ENCODE measurements around the gene SLC27A4. TPM values are rescaled to one million over a fixed set of nuclear protein-coding genes. Genes with fewer than 3 reads are reported as not detected.
A peak's percentile ranks its signal among the peaks of the same experiment; 100 is the strongest.

Gene SLC27A4
- total RNA-seq, 1 experiment from 2014 or later = 17.0 TPM

DNA sequence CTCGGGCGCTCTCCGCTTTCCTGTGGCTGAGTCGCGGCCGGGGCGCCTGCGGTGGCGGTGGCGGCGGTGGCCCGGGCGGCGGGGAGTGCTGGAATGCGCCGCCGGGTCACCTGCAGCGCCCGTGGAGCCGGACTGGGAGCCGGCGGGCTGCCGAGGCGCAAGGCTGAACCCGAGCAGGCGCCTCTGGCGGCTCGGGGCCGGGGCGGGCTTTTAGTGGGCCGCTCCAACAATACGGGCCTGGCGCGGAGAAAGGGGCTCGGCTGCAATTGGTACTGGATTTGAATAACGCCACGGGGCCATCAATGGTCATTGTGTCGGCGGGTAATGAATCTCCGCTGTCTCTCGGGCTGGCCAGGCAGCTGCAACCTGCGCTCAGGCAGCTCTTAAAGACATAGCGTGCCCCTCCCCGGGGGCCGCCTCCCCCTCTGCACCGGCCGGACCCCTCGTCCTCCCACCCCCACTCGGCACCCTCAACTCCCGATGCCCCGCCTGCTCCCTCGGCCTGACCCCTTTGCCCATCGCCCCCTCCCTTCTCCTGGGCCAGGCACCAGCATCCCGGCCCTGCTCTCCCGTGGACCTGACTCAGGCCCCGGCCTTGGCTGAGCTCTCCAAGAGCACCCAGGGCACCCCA is 52.9 kb downstream of the SLC27A4 start:
- TF ChIP-seq, protein P1, sequence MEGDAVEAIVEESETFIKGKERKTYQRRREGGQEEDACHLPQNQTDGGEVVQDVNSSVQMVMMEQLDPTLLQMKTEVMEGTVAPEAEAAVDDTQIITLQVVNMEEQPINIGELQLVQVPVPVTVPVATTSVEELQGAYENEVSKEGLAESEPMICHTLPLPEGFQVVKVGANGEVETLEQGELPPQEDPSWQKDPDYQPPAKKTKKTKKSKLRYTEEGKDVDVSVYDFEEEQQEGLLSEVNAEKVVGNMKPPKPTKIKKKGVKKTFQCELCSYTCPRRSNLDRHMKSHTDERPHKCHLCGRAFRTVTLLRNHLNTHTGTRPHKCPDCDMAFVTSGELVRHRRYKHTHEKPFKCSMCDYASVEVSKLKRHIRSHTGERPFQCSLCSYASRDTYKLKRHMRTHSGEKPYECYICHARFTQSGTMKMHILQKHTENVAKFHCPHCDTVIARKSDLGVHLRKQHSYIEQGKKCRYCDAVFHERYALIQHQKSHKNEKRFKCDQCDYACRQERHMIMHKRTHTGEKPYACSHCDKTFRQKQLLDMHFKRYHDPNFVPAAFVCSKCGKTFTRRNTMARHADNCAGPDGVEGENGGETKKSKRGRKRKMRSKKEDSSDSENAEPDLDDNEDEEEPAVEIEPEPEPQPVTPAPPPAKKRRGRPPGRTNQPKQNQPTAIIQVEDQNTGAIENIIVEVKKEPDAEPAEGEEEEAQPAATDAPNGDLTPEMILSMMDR (conservative IDR thresholded peaks at IDR 0.05) = no peak
- H4K91ac ChIP-seq (ENCODE audit: insufficient read length, low read depth, low read length) = no peak overlapping the region
- no peak overlapping the region for H3K23ac ChIP-seq (ENCODE audit: insufficient read length, low read depth, low read length)
- H2BK15ac ChIP-seq (ENCODE audit: low read depth, low read length) = no peak overlapping the region
- H4K5ac ChIP-seq (ENCODE audit: insufficient read length, low read depth, low read length) = no peak overlapping the region
- no peak overlapping the region for H3T11ph ChIP-seq (ENCODE audit: low read length)
- Mint-ChIP-seq H3K4me1 (peaks cover 30 to 57% of the 10 kb centered on the region in 2 experiments), H3K27me3 (ENCODE audit: low read depth) (peaks cover 97% of the 10 kb centered on the region), H3K9me3 (peaks cover 3% of the 10 kb centered on the region in 2 experiments; a peak in 2 of 5 replicates), H3K4me3 (peak overlapping the region; percentile 45 to 76; a peak in 4 of 5 replicates), H3K36me3 (ENCODE audit: insufficient read depth in 1 of 3, low read depth in 3 of 3) (peaks cover 5 to 20% (median 10%) of the 10 kb centered on the region in 3 experiments), H3K27ac (no peak overlapping the region; a peak in 1 of 7 replicates)
- no peak overlapping the region for H3K4ac ChIP-seq (ENCODE audit: low read depth, low read length)
- H2BK120ac ChIP-seq (ENCODE audit: low read depth, low read length, poor library complexity, severe bottlenecking) = no peak overlapping the region
- H2AFZ ChIP-seq (ENCODE audit: low read length) = no peak overlapping the region
- H3K4me1 ChIP-seq (ENCODE audit: insufficient read depth, low read length) = no peaks in the 10 kb centered on the region
- H3K14ac ChIP-seq (ENCODE audit: insufficient read depth, low read length) = no peak overlapping the region
- no peak overlapping the region for H2AK5ac ChIP-seq (ENCODE audit: insufficient read length, low read length)
- no peak overlapping the region for H3K27ac ChIP-seq (ENCODE audit: insufficient read length, low read depth, low read length)
- no peak overlapping the region for H3K18ac ChIP-seq (ENCODE audit: insufficient read length, low read depth, low read length)
- DNase-seq = peak; percentile 81
- no peaks in the 10 kb centered on the region for H3K9me3 ChIP-seq (ENCODE audit: control insufficient read depth, low read depth, low read length)
- H3K23me2 ChIP-seq (ENCODE audit: insufficient read length, low read depth, low read length, poor library complexity, severe bottlenecking) = peaks cover 6% of the 10 kb centered on the region
- H3K79me2 ChIP-seq (ENCODE audit: insufficient read depth, low read length) = no peaks in the 10 kb centered on the region
- no peaks in the 10 kb centered on the region for H4K20me1 ChIP-seq (ENCODE audit: control insufficient read depth, insufficient read depth, insufficient read length)
- H2BK5ac ChIP-seq (ENCODE audit: insufficient read length, low read length) = no peak overlapping the region
- no peaks in the 10 kb centered on the region for H3K79me1 ChIP-seq (ENCODE audit: insufficient read depth, low read depth, low read length, poor library complexity, severe bottlenecking)
- no peak overlapping the region for H2BK20ac ChIP-seq (ENCODE audit: low read depth, low read length, poor library complexity, severe bottlenecking)
- no peak overlapping the region for H3K9ac ChIP-seq (ENCODE audit: extremely low read depth, insufficient read length, low read length)
- no peak overlapping the region for H3K4me2 ChIP-seq (ENCODE audit: insufficient read depth, insufficient read length, low read length)
- no peak overlapping the region for H4K8ac ChIP-seq (replicated peaks; ENCODE audit: insufficient read length, low read depth, low read length)
- no CpG with 5 or more reads among the region's 56 CpGs for WGBS (ENCODE audit: extremely low coverage, insufficient read length, low lambda C conversion rate)
- no peak overlapping the region for H3K56ac ChIP-seq (ENCODE audit: insufficient read length, low read depth, low read length)
- peaks cover 79% of the 10 kb centered on the region for H3K27me3 ChIP-seq (ENCODE audit: insufficient read depth, low read length)
- no peak overlapping the region for H2BK12ac ChIP-seq (ENCODE audit: insufficient read length, low read depth, low read length)

Data from H9 (cell line).